NB4 (cell line): ENCODE results near the gene TBC1D9.

Experiments used
- MYC ChIP-seq: IDR thresholded peaks from 2 replicates; pipeline ENCODE4 v1.6.1; 2011; ENCODE audit warnings: low read depth, low read length
- POLR2A ChIP-seq: IDR thresholded peaks from 2 replicates; pipeline ENCODE4 v1.6.1; 2011; ENCODE audit warnings: mild to moderate bottlenecking; ENCODE audit not compliant: insufficient read length; ENCODE audit errors: extremely low read depth
- TF ChIP-seq, protein P1 (sequence below): IDR thresholded peaks from one replicate; pipeline ENCODE4 v1.5.1; 2012; ENCODE audit warnings: low read depth, low read length
- TF ChIP-seq, protein P2 (sequence below): IDR thresholded peaks from 2 replicates; pipeline ENCODE4 v1.6.1; 2011; ENCODE audit warnings: low read depth, low read length

GRCh38 chr4:140641789-140642439 lies 114.3 kb downstream of the TBC1D9 start:
- TF ChIP-seq POLR2A (no peak), MYC (no peak)
- TF ChIP-seq, protein P1, sequence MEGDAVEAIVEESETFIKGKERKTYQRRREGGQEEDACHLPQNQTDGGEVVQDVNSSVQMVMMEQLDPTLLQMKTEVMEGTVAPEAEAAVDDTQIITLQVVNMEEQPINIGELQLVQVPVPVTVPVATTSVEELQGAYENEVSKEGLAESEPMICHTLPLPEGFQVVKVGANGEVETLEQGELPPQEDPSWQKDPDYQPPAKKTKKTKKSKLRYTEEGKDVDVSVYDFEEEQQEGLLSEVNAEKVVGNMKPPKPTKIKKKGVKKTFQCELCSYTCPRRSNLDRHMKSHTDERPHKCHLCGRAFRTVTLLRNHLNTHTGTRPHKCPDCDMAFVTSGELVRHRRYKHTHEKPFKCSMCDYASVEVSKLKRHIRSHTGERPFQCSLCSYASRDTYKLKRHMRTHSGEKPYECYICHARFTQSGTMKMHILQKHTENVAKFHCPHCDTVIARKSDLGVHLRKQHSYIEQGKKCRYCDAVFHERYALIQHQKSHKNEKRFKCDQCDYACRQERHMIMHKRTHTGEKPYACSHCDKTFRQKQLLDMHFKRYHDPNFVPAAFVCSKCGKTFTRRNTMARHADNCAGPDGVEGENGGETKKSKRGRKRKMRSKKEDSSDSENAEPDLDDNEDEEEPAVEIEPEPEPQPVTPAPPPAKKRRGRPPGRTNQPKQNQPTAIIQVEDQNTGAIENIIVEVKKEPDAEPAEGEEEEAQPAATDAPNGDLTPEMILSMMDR, result no peak
- TF ChIP-seq, protein P2, sequence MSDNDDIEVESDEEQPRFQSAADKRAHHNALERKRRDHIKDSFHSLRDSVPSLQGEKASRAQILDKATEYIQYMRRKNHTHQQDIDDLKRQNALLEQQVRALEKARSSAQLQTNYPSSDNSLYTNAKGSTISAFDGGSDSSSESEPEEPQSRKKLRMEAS, result no peak
